ENCODE results near the gene DNAJC28.

DNAJC28 gene

GRCh38 chr21:33444499-33444898, 47.0 kb downstream of the DNAJC28 start:
- Histone ChIP-seq H3K4me3 (replicated peaks; ENCODE audit: insufficient read depth, low read length) (no peak overlapping the region), H3K27ac (replicated peaks) (no peak overlapping the region), H3K27me3 (ENCODE audit: insufficient read depth, poor library complexity, severe bottlenecking) (no peaks in the 10 kb centered on the region)
- no peak for DNase-seq (ENCODE audit: low read depth in 1 of 2, low spot score in 1 of 2)
- TF ChIP-seq SPI1 (IDR thresholded peaks at IDR 0.05; ENCODE audit: borderline replicate concordance, low read depth), result no peak
- no peak for TF ChIP-seq REST (IDR thresholded peaks at IDR 0.05; ENCODE audit: insufficient replicate concordance, low read depth)
- TF ChIP-seq GABPA (IDR thresholded peaks at IDR 0.05; ENCODE audit: low read depth), result no peak
- TF ChIP-seq POLR2AphosphoS5 (IDR thresholded peaks at IDR 0.05; ENCODE audit: low read depth), result no peak
- TF ChIP-seq, protein P1, sequence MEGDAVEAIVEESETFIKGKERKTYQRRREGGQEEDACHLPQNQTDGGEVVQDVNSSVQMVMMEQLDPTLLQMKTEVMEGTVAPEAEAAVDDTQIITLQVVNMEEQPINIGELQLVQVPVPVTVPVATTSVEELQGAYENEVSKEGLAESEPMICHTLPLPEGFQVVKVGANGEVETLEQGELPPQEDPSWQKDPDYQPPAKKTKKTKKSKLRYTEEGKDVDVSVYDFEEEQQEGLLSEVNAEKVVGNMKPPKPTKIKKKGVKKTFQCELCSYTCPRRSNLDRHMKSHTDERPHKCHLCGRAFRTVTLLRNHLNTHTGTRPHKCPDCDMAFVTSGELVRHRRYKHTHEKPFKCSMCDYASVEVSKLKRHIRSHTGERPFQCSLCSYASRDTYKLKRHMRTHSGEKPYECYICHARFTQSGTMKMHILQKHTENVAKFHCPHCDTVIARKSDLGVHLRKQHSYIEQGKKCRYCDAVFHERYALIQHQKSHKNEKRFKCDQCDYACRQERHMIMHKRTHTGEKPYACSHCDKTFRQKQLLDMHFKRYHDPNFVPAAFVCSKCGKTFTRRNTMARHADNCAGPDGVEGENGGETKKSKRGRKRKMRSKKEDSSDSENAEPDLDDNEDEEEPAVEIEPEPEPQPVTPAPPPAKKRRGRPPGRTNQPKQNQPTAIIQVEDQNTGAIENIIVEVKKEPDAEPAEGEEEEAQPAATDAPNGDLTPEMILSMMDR (IDR thresholded peaks at IDR 0.05; ENCODE audit: insufficient read depth, low read length), result no peak

- no peak overlapping the region for H3K4me3 ChIP-seq (replicated peaks; ENCODE audit: insufficient read depth, low read length)
- TF ChIP-seq REST (IDR thresholded peaks at IDR 0.05; ENCODE audit: insufficient replicate concordance, low read depth), result no peak
- no peak overlapping the region for H3K27ac ChIP-seq (replicated peaks)
- H3K27me3 ChIP-seq (ENCODE audit: insufficient read depth, poor library complexity, severe bottlenecking), result no peaks in the 10 kb centered on the region
- no peak for DNase-seq (ENCODE audit: low read depth in 1 of 2, low spot score in 1 of 2)
Observed at GRCh38 chr21:33443194-33443593, 48.3 kb downstream of the DNAJC28 start.

- no peaks in the 10 kb centered on the region for H3K27me3 ChIP-seq (ENCODE audit: insufficient read depth, poor library complexity, severe bottlenecking)
- no peak overlapping the region for H3K27ac ChIP-seq (replicated peaks)
- no peak overlapping the region for H3K4me3 ChIP-seq (replicated peaks; ENCODE audit: insufficient read depth, low read length)
- DNase-seq (ENCODE audit: low read depth in 1 of 2, low spot score in 1 of 2), result no peak
- TF ChIP-seq SPI1 (IDR thresholded peaks at IDR 0.05; ENCODE audit: borderline replicate concordance, low read depth) (no peak), POLR2AphosphoS5 (IDR thresholded peaks at IDR 0.05; ENCODE audit: low read depth) (no peak), REST (IDR thresholded peaks at IDR 0.05; ENCODE audit: insufficient replicate concordance, low read depth) (no peak), GABPA (IDR thresholded peaks at IDR 0.05; ENCODE audit: low read depth) (no peak)
- TF ChIP-seq, protein P1 (IDR thresholded peaks at IDR 0.05; ENCODE audit: insufficient read depth, low read length), result no peak
Observed at GRCh38 chr21:33441489-33442477, 49.7 kb downstream of the DNAJC28 start.
